EL (cell line): ENCODE results near the gene TNS3.
"Not testable (repeated sequence)": the region's sequence is repeated elsewhere in the genome, so short reads cannot be mapped to it uniquely, and the experiment has no call there.

Experiments used
- DNase-seq: peaks from one replicate; pipeline ENCODE4 v3.0.0-alpha.2; 2016

Gene TNS3

DNA sequence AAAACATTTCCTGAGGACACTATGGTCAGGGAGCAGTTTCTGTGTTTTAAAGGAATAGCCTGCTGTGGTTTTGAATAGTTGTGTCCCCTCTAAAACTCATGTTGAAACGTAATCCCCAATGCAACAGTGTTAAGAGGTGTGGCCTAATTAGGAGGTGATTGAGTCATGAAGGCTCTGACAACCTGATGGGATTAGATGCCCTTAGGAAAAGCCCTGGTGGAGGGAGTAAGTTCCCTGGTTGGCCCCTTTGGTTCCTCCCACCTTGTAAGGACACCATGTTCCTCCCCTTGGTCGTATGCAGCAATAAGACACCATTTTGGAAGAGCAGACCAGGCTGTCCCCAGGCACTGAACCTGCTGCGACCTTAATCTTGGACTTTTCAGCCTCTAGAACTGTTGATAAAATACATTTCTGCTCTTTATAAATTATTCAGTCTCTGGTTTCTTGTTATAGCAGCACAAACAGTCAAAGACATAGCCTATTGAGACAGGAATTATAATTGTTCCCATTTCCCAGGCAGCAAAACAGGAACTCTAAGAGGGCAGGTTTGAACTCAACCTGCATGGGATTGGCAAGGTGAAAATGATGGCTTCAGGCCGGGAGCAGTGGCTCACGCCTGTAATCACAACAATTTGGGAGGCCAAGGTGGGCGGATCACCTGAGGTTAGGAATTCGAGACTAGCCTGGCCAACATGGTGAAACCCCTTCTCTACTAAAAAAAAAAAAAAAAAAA lies 20.5 kb upstream of the TNS3 start:
- DNase-seq, result no peak

DNA sequence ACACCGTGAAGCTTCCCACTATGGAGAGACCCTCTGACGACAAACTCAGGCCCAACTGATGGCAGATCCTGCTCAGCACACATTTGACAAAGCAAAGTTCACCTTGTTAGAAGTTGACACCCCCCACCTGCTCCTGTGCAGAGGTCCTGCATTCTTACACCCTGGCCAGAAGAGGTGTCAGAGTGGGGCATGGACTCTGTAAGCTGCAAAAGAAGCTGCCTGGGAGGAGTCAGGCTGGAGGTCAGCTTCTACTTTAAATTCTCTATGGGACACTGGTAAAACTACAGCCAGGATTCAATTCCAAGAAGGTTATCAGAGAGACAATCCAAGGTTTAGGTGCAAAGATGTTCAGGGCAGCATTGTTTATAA lies 20.0 kb upstream of the TNS3 start:
- no peak for DNase-seq

- peak; percentile 96 for DNase-seq
These were observed 19.4 kb upstream of the TNS3 start for GRCh38 chr7:47601119-47601880.

DNA sequence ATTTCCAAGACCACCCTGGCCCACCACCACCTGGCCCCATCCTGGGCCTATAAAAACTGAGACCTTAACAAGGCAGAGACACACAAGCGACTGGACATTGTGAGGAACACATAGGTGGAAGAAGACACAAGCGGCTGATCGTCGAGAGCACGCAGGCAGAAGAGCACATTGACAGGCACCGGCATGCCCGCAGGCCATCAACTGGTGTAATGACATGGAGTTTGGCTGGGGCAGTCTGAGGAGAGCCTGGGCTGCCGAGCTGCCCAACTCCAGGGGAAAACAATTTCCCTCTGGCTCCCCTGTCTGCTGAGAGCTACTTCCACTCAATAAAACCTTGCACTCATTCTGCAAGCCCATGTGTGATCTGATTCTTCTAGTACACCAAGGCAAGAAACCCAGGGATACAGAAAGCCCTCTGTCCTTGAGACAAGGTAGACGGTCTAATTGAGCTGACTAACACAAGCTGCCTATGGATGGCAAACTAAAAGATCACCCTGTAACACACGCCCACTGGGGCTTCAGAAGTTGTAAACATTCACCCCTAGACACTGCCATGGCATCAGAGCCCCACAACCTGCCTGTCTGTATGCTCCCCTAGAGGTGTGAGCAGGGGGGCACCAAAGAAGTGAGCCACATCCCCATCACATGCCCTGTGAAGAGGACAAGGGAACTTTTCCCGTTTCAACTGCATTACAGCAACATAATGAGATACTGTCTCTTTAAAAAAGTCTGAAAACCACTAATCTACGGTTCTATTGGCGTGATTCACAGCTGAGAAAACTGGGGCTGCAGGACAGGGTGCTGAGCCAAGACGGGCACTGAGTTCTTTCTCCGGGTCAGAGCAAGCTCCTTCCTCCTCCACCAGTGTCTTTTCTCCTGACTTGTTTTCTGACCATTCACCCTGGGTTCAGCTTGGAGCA lies 18.5 kb upstream of the TNS3 start:
- peak; percentile 87 for DNase-seq

DNA sequence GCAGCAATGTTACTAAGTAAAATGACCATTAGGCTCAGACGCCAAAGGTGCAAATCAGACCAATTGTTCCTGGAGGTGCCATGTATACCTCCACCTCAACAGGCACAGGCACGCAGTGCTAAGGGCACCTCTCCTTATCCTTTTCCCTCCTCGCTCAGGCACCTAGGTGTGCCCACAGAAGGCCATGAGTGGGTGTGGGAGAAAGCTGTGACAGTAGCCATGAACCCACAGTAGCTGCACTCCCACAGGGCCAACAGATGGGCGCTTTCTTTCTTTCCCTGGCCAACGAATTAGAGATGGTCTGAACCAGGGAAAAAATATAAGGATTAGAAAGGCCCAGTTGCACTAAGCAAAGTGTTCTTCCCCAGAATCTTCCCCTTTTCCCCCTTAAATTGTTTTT lies 15.5 kb upstream of the TNS3 start:
- DNase-seq, result no peak

- no peak for DNase-seq
These were observed 14.7 kb upstream of the TNS3 start for GRCh38 chr7:47596502-47597202.

DNA sequence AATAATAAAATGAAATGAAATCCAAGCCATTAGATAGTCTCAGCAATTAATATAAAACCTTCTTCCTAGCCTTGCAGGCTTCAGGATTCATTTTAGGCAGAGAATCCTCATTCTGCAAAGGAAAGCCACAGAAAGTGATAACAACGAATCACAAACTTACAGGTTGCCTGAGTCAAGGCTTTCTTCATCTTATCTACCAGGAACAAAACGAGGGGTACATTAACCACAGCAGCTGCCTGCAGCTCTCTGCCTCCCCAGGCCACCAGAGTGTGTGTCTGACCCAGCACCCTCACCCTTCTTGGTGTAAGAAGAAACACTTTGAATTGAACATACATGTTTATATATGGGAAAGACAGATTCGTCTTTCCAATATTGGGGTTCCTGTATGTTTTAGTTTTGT lies 12.5 kb upstream of the TNS3 start:
- DNase-seq, result no peak

GRCh38 chr7:47591655-47592572 lies 10.0 kb upstream of the TNS3 start:
- DNase-seq, result peak; percentile 74

DNA sequence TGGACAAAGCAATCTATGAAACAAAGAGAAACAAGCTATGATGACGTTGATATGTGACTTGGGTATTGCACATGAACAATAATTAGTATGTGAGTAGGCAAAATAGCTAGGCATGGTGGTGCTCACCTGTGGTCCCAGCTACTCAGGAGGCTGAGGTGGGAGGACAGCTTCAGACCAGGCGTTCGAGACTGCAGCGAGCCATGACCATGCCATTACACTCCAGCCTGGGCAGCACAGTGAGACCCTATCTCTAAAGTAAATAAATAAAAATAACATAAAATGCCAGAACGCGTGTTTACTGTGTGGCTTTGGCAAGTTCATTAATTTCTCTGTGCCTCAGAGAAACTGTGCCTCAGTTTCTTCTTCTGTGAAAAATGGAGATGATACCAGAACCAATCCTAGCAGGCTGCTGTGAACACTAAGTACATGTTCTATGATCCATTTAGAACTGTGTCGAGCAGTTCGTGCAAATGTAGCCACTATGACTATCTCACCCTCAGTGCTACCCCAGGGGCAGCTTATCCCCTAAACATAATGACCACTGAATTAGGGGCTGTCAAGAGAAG lies 9.3 kb upstream of the TNS3 start:
- DNase-seq, result no peak

GRCh38 chr7:47590215-47590614 lies 8.3 kb upstream of the TNS3 start:
- not testable (repeated sequence) for DNase-seq

DNA sequence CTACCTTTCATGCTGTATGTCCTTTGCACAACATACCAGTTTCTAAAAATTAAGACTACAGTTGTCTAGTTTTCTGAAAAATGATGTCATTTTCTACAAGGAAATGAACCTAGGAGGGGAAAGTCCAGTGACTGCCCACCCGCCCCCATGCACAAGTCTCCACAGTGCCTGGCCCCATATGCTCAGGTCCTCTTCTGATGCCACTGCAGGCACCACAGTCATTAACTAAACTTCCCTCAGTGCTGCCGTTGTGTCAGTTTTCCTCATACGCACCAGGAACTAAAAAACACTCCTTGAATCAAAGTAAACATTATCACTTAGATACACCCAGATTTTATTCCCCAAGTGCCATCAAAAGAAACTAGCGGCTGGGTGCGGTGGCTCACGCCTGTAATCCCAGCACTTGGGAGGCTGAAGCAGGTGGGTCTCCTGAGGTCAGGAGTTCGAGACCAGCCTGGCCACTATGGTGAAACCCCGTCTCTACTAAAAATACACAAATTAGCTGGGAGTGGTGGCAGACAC lies 6.9 kb upstream of the TNS3 start:
- DNase-seq, result no peak

DNA sequence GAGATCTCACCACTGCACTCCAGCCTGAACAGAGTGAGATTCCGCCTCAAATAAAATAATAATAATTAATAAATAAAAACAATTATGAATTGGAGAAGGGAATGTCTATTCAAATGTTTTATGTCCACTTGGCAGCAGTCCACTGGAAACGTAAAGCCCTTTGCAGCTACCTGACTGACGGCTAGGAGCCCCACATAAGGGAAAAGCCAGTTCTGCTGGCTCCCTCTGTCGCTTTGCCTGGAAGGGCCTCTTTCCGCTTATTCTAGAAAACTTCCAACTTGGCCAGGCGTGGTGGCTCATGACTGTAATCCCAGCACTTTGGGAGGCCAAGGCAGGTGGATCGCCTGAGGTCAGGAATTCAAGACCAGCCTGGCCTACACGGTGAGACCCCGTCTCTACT lies 6.1 kb upstream of the TNS3 start:
- no peak for DNase-seq

GRCh38 chr7:47587351-47587750 lies 5.4 kb upstream of the TNS3 start:
- DNase-seq, result peak; percentile 45

GRCh38 chr7:47586925-47587324 lies 5.0 kb upstream of the TNS3 start:
- DNase-seq, result no peak

DNA sequence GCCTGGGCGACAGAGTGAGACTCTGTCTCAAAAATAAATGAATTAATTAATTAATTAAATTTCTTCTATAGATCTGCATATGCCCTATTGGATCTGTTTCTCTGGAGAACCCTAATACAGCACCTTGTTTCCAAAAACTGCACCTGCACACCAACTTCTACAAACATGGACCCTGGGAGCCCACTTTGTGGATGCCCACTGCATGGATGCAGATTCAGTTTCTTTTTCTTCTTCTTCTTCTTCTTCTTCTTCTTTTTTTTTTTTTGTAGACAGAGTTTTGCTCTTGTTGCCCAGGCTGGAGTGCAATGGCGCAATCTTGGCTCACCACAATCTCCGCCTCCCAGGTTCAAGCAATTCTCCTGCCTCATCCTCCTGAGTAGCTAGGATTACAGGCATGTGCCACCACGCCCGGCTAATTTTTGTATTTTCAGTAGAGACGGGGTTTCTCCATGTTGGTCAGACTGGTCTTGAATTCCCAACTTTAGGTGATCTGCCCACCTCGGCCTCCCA lies 4.3 kb upstream of the TNS3 start:
- not testable (repeated sequence) for DNase-seq

- DNase-seq, result no peak
These were observed 2.6 kb upstream of the TNS3 start for GRCh38 chr7:47584536-47584895.

- no peak for DNase-seq
These were observed 2.0 kb upstream of the TNS3 start for GRCh38 chr7:47583739-47584535.

- DNase-seq, result no peak
These were observed 1.1 kb upstream of the TNS3 start for GRCh38 chr7:47582764-47583738.

- DNase-seq, result no peak
These were observed 490 bp downstream of the TNS3 start for GRCh38 chr7:47581438-47581803.
